Measurements from ENCODE around the gene RBFOX2. TPM values are rescaled to one million over a fixed set of nuclear protein-coding genes. Genes with fewer than 3 reads are reported as not detected.

The RBFOX2 gene
- total and polyA plus RNA-seq, 4 donors: 14.2 to 53.6 (median 25.6) TPM

GRCh38 chr22:35721960-35722359 is 306.7 kb downstream of the RBFOX2 start:
- no peaks in the 10 kb centered on the region for H3K9me3 ChIP-seq (ENCODE audit: control insufficient read depth in 4 of 4, low read length in 3 of 4)
- 64% methylated on average over 4 of the region's 4 CpGs for WGBS
- no peaks in the 10 kb centered on the region for H3K36me3 ChIP-seq (ENCODE audit: control insufficient read depth in 4 of 4, insufficient read depth in 3 of 4, low read depth in 1 of 4, low read length in 3 of 4)
- H3K27me3 ChIP-seq (ENCODE audit: control insufficient read depth in 4 of 4, insufficient read depth in 4 of 4, low read length in 3 of 4): no peaks in the 10 kb centered on the region
- TF ChIP-seq GABPA (IDR thresholded peaks at IDR 0.05 in 1 of 2, conservative IDR thresholded peaks at IDR 0.05 in 1 of 2) (no peak), HNF4G (IDR thresholded peaks at IDR 0.05) (no peak), JUND (IDR thresholded peaks at IDR 0.05) (no peak), TAF1 (conservative IDR thresholded peaks at IDR 0.05) (no peak), NR2F2 (IDR thresholded peaks at IDR 0.05) (no peak), YY1 (IDR thresholded peaks at IDR 0.05) (no peak), EGR1 (IDR thresholded peaks at IDR 0.05; ENCODE audit: low read depth in 2 of 2) (no peak), CTCF (IDR thresholded peaks at IDR 0.05; ENCODE audit: low read depth, low read length, missing input control) (no peak), FOXA1 (IDR thresholded peaks at IDR 0.05) (no peak)
- DNase-seq (ENCODE audit: low spot score): no peak
- no peaks in the 10 kb centered on the region for H3K4me1 ChIP-seq (ENCODE audit: control insufficient read depth in 4 of 4, insufficient read depth in 4 of 4, low read length in 3 of 4)
- no peak overlapping the region for H3K9ac ChIP-seq (ENCODE audit: low read depth in 1 of 2, low read length in 2 of 2)
- no peak overlapping the region for H3K4me3 ChIP-seq (ENCODE audit: low read depth in 1 of 3, low read length in 3 of 3)
- H3K27ac ChIP-seq (ENCODE audit: low read depth in 1 of 2, low read length in 2 of 2): no peak overlapping the region

GRCh38 chr22:35719212-35719875 is 309.3 kb downstream of the RBFOX2 start:
- H3K4me3 ChIP-seq (ENCODE audit: low read depth in 1 of 3, low read length in 3 of 3): no peak overlapping the region
- 85% methylated on average over 15 of the region's 15 CpGs for WGBS
- H3K27ac ChIP-seq (ENCODE audit: low read depth in 1 of 2, low read length in 2 of 2): no peak overlapping the region
- H3K36me3 ChIP-seq (ENCODE audit: control insufficient read depth in 4 of 4, insufficient read depth in 3 of 4, low read depth in 1 of 4, low read length in 3 of 4): no peaks in the 10 kb centered on the region
- no peak overlapping the region for H3K9ac ChIP-seq (ENCODE audit: low read depth in 1 of 2, low read length in 2 of 2)
- H3K9me3 ChIP-seq (ENCODE audit: control insufficient read depth in 4 of 4, low read length in 3 of 4): no peaks in the 10 kb centered on the region
- TF ChIP-seq NR2F2 (IDR thresholded peaks at IDR 0.05): no peak
- no peak for TF ChIP-seq REST (IDR thresholded peaks at IDR 0.05)
- no peak for TF ChIP-seq TAF1 (conservative IDR thresholded peaks at IDR 0.05)
- TF ChIP-seq JUND (IDR thresholded peaks at IDR 0.05): no peak
- TF ChIP-seq MAX (IDR thresholded peaks at IDR 0.05): no peak
- TF ChIP-seq FOXA2 (IDR thresholded peaks at IDR 0.05): no peak
- TF ChIP-seq YY1 (IDR thresholded peaks at IDR 0.05): no peak
- no peak for TF ChIP-seq RXRA (IDR thresholded peaks at IDR 0.05)
- TF ChIP-seq EGR1 (IDR thresholded peaks at IDR 0.05; ENCODE audit: low read depth in 2 of 2): no peak
- no peak for DNase-seq (ENCODE audit: low spot score)
- H3K27me3 ChIP-seq (ENCODE audit: control insufficient read depth in 4 of 4, insufficient read depth in 4 of 4, low read length in 3 of 4): no peaks in the 10 kb centered on the region
- H3K4me1 ChIP-seq (ENCODE audit: control insufficient read depth in 4 of 4, insufficient read depth in 4 of 4, low read length in 3 of 4): no peaks in the 10 kb centered on the region
